ENCODE results near the gene STAT2. TPM values are rescaled to one million over a fixed set of nuclear protein-coding genes. Genes with fewer than 3 reads are reported as not detected.

The STAT2 gene
- total and polyA plus RNA-seq, 2 experiments from 2014 or later, result 15.6 to 67.9 TPM

- Mint-ChIP-seq H3K4me3 (peak overlapping the region; percentile 99), H3K4me1 (peaks cover 19% of the 10 kb centered on the region), H3K36me3 (ENCODE audit: low read depth) (peaks cover 36% of the 10 kb centered on the region; the same call in 2 of the 3 replicates), H3K27me3 (ENCODE audit: insufficient read depth, low read depth, poor library complexity) (peaks cover 11% of the 10 kb centered on the region), H3K9me3 (no peaks in the 10 kb centered on the region; the same call in 2 of the 3 replicates), H3K27ac (peak overlapping the region; percentile 93)
- no peak for ATAC-seq
- Histone ChIP-seq H3K36me3 (ENCODE audit: insufficient read depth) (peaks cover 14% of the 10 kb centered on the region; the same call in 1 of the 2 replicates), H3K4me1 (ENCODE audit: insufficient read depth) (peaks cover 18% of the 10 kb centered on the region), H3K9me2 (ENCODE audit: insufficient read depth) (no peaks in the 10 kb centered on the region), H3K4me2 (peak overlapping the region; percentile 98), H3K27me3 (ENCODE audit: insufficient read depth) (no peaks in the 10 kb centered on the region), H3K4me3 (peak overlapping the region; percentile 99), H3F3A (replicated peaks; ENCODE audit: low read depth) (peaks cover 23% of the 10 kb centered on the region), H2AFZ (0 out of 2 replicates have a peak overlapping the region, but pooled peaks have one; percentile 23), H4K20me1 (replicated peaks; ENCODE audit: insufficient read depth) (peaks cover 15% of the 10 kb centered on the region), H3K79me2 (replicated peaks; ENCODE audit: insufficient read depth) (peaks cover 54% of the 10 kb centered on the region), H3K27ac (ENCODE audit: low read depth) (peak overlapping the region; percentile 70; the same call in 1 of the 2 replicates)
- no peak for DNase-seq (ENCODE audit: low spot score)
- TF ChIP-seq ZNF462 (CRISPR knock-in tag; IDR thresholded peaks at IDR 0.05), result no peak
- no peak for TF ChIP-seq REST (IDR thresholded peaks at IDR 0.05; ENCODE audit: unreplicated experiment)
- TF ChIP-seq EZH2 (IDR thresholded peaks at IDR 0.05; ENCODE audit: low read depth, unreplicated experiment), result no peak
- TF ChIP-seq, protein P1, sequence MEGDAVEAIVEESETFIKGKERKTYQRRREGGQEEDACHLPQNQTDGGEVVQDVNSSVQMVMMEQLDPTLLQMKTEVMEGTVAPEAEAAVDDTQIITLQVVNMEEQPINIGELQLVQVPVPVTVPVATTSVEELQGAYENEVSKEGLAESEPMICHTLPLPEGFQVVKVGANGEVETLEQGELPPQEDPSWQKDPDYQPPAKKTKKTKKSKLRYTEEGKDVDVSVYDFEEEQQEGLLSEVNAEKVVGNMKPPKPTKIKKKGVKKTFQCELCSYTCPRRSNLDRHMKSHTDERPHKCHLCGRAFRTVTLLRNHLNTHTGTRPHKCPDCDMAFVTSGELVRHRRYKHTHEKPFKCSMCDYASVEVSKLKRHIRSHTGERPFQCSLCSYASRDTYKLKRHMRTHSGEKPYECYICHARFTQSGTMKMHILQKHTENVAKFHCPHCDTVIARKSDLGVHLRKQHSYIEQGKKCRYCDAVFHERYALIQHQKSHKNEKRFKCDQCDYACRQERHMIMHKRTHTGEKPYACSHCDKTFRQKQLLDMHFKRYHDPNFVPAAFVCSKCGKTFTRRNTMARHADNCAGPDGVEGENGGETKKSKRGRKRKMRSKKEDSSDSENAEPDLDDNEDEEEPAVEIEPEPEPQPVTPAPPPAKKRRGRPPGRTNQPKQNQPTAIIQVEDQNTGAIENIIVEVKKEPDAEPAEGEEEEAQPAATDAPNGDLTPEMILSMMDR (conservative IDR thresholded peaks at IDR 0.05; ENCODE audit: low read depth in 2 of 2), result no peak
- TF ChIP-seq ZNF114 (CRISPR knock-in tag; IDR thresholded peaks at IDR 0.05), result no peak
- TF ChIP-seq ETS1 (IDR thresholded peaks at IDR 0.05), result no peak
- no peak for TF ChIP-seq POLR2AphosphoS5 (IDR thresholded peaks at IDR 0.05; ENCODE audit: low read depth)
- no peak for TF ChIP-seq STAT1 (IDR thresholded peaks at IDR 0.05; ENCODE audit: unreplicated experiment)
- no peak for TF ChIP-seq ZNF331 (CRISPR knock-in tag; IDR thresholded peaks at IDR 0.05; ENCODE audit: low read depth)
These were observed 60.5 kb downstream of the STAT2 start for GRCh38 chr12:56299308-56299852.

Data from GM23338 (cell line).